ENCODE measurements around the gene CDC42BPB.

The CDC42BPB gene

DNA sequence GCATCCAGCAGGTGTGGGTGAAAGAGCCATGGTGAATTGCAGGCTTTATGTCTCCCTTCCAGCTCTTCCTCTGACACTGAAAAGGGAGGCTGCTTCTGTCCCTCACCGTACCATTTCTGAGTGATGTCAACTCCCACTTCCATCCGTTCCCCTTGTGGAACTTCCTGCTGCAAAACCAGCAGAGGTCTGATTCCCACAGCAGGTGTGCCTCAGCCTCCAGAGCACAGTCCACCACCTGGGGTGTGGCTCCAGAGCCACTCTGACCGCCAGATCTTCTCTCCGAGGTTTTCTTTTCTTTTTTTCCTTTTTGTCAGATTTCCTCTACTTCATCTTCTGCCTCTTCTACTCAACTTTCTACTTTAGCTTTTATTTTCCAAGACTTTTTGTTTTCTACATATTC lies 62.7 kb downstream of the CDC42BPB start:
- Histone ChIP-seq H3K27me3 (ENCODE audit: insufficient read depth, low read length) (no peaks in the 10 kb centered on the region), H2AFZ (ENCODE audit: low read depth, low read length) (no peak overlapping the region), H3K4me3 (ENCODE audit: low read length) (no peak overlapping the region), H3K4me1 (ENCODE audit: insufficient read depth, low read length) (no peaks in the 10 kb centered on the region), H3K36me3 (ENCODE audit: insufficient read depth, low read length) (peaks cover 67% of the 10 kb centered on the region), H3K9me3 (ENCODE audit: low read length) (peaks cover 11% of the 10 kb centered on the region)

DNA sequence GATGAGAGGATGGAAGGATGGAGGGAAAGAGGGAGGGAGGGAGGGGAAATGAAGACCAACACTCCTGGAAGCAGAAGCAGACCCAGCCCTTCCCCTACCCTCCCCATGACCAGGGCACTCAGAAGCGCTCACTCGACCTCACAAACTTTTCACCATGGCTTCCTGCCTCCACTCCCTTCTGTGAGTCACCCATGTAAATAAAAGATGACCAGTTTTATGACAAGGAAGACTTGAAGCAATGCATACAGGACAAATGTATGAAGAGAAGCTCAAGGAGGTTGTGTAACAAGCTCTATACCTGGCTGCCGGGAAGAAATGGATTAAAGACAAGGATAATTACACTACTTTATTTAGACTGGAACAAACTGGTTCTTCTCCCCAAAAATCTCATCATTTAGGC lies 63.8 kb downstream of the CDC42BPB start:
- no peaks in the 10 kb centered on the region for H3K27me3 ChIP-seq (ENCODE audit: insufficient read depth, low read length)
- peaks cover 14% of the 10 kb centered on the region for H3K9me3 ChIP-seq (ENCODE audit: low read length)
- no peak overlapping the region for H3K4me3 ChIP-seq (ENCODE audit: low read length)
- H3K4me1 ChIP-seq (ENCODE audit: insufficient read depth, low read length), result no peaks in the 10 kb centered on the region
- H3K36me3 ChIP-seq (ENCODE audit: insufficient read depth, low read length), result peaks cover 63% of the 10 kb centered on the region
- H2AFZ ChIP-seq (ENCODE audit: low read depth, low read length), result no peak overlapping the region

DNA sequence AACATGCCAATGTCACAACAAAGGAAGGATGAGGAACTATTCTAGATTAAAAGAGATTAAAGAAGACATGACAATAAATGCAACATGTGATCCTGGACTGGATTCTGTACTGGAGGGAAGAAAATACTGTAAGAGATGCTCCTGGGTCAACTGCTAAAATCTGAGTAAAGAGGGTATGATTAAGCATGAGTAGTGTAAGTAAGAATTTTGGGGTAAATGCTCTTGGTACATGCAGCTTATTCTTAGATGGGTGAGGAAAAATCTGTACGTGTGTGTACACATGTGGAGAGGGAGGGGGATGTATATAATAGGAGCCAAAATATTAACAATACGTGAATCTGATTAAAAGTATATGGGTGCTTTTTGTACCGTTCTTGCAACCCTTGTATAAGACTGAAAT lies 66.0 kb downstream of the CDC42BPB start:
- H2AFZ ChIP-seq (ENCODE audit: low read depth, low read length), result no peak overlapping the region
- peaks cover 65% of the 10 kb centered on the region for H3K36me3 ChIP-seq (ENCODE audit: insufficient read depth, low read length)
- H3K4me3 ChIP-seq (ENCODE audit: low read length), result no peak overlapping the region
- peaks cover 16% of the 10 kb centered on the region for H3K9me3 ChIP-seq (ENCODE audit: low read length)
- no peaks in the 10 kb centered on the region for H3K4me1 ChIP-seq (ENCODE audit: insufficient read depth, low read length)
- no peaks in the 10 kb centered on the region for H3K27me3 ChIP-seq (ENCODE audit: insufficient read depth, low read length)

DNA sequence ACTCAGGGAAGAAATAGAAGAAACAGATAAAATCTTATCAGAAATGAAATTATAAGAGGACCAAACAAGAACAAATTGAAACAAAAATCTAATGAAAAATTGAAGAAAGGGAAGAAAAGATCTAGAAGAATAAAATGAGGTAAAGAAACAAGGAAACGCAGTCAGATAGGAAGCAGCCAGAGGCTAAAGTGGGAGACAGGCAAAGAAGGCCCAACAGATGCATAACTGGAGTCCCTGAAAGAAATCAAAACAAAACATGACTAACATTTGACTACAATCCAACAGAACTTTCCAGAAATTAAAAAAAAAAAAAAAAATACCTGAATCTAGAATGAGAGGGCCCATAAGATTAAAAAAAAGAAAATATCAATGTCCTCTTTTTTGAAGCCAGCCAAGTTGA lies 69.3 kb downstream of the CDC42BPB start:
- Histone ChIP-seq H3K4me3 (ENCODE audit: low read length) (no peak overlapping the region), H3K9me3 (ENCODE audit: low read length) (peaks cover 16% of the 10 kb centered on the region), H3K27me3 (ENCODE audit: insufficient read depth, low read length) (no peaks in the 10 kb centered on the region), H2AFZ (ENCODE audit: low read depth, low read length) (no peak overlapping the region), H3K4me1 (ENCODE audit: insufficient read depth, low read length) (no peaks in the 10 kb centered on the region), H3K36me3 (ENCODE audit: insufficient read depth, low read length) (peaks cover 63% of the 10 kb centered on the region)

DNA sequence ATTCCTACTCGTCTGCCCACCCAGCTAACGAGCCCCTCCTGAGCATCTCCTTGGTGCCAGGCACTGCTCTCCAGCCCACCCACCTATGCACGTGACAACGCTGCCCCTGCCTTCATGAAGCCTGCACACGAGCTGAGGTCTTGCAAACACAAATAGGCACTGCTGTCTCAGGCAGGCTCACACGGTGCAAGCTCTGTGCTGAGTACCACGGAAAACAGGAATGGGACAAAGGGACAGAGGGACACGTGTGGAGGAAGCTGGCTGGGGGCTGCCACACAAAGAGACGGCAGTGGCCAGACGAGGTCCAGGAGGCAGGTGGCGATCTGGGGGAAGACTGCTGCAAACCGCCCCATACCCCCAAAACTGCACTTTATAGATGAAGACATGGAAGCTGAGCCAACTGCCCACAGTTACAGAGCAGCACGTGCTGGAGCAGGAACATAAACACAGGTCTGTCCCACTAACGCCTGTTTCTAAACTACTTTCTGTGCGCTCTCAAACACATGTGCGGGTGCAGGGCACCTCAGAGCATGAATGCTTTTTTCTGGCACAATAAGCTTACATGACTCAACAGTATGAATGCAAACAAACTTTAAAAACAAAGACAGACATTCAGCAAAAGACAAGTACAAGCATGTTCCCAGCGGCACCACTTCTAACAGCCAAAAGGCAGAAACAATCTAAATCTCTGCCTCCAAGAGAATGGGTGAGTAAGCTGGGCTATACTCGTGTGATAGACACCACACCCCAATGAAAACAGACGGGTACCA lies 70.4 kb downstream of the CDC42BPB start:
- Histone ChIP-seq H2AFZ (ENCODE audit: low read depth, low read length) (no peak overlapping the region), H3K4me3 (ENCODE audit: low read length) (no peak overlapping the region), H3K9me3 (ENCODE audit: low read length) (peaks cover 16% of the 10 kb centered on the region), H3K36me3 (ENCODE audit: insufficient read depth, low read length) (peaks cover 61% of the 10 kb centered on the region), H3K27me3 (ENCODE audit: insufficient read depth, low read length) (no peaks in the 10 kb centered on the region), H3K4me1 (ENCODE audit: insufficient read depth, low read length) (no peaks in the 10 kb centered on the region)

DNA sequence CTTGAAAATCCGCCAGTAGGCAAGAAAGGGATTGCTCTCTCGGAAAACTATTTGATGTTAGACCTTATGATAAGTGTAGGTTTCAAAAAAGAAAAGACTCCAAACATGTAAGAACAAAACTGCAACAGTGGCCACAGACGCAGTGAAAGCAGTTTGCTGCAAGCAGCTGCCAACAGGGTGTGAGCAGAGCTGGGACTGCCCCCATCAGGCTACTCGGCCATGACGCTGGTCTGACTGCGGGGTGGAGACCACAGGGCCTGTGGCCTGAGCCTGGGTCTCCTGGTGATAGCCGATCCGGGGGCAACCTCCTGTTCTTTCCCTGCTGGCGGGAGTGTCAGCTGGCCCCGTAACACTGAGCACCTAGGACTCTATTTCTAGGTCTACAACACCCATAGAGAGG lies 71.7 kb downstream of the CDC42BPB start:
- H3K4me1 ChIP-seq (ENCODE audit: insufficient read depth, low read length), result no peaks in the 10 kb centered on the region
- H3K4me3 ChIP-seq (ENCODE audit: low read length), result no peak overlapping the region
- no peaks in the 10 kb centered on the region for H3K27me3 ChIP-seq (ENCODE audit: insufficient read depth, low read length)
- H3K36me3 ChIP-seq (ENCODE audit: insufficient read depth, low read length), result peaks cover 59% of the 10 kb centered on the region
- H3K9me3 ChIP-seq (ENCODE audit: low read length), result peaks cover 10% of the 10 kb centered on the region
- H2AFZ ChIP-seq (ENCODE audit: low read depth, low read length), result no peak overlapping the region

DNA sequence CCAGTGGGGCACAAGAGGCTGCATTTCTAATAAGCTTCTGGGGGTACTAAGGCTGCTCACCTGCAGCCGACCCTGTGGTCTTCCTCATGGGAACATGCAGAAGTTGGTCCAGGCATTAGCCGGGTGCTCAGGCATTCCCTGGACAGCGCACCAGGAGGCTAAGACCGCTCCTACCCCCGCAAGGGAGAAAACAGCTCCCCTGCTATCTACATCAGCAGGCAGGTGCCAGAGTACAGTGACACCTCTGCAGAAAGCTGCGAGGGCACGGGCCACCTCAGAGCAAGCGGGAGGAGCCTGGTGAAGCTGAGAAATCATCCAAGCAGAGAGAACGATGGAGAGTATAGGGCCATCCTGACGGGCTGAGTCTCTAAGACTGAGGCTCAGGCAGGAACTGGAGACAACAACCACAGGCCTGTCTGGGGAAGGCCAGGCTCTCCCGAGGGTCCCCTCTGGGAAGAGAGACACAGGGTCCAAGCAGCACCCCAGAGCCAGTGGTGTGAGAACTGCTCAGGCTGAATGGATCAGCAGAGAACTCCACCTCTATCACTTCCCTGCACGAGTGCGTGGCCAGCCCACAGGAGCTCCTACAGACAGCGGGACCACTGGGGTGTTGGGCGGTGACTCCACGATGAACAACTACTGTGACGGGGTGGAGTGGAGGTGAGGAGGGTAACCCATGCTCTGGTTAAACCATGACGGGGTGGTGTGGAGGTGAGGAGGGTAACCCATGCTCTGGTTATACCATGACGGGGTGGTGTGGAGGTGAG lies 72.8 kb downstream of the CDC42BPB start:
- Histone ChIP-seq H3K9me3 (ENCODE audit: low read length) (peaks cover 5% of the 10 kb centered on the region), H3K27me3 (ENCODE audit: insufficient read depth, low read length) (no peaks in the 10 kb centered on the region), H3K4me1 (ENCODE audit: insufficient read depth, low read length) (no peaks in the 10 kb centered on the region), H3K4me3 (ENCODE audit: low read length) (no peak overlapping the region), H2AFZ (ENCODE audit: low read depth, low read length) (no peak overlapping the region), H3K36me3 (ENCODE audit: insufficient read depth, low read length) (peaks cover 59% of the 10 kb centered on the region)

DNA sequence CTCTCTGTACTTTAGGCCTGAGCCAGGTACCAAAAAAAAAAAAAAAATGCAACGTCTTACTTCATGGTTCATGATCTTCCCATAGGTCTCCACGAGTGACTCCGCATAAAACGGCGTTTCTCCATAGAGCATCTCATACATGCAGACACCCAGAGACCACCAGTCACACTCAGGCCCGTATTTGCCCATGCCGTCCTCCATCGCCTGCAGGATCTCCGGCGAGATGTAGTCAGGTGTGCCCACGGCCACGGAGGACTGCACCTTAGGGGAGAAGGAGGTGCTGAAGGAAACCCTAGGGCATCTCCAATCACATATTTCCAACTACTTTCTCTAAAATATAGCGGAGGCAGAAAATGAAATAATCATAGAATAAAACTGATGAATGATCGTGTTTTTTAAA lies 73.9 kb downstream of the CDC42BPB start:
- peaks cover 2% of the 10 kb centered on the region for H3K9me3 ChIP-seq (ENCODE audit: low read length)
- H3K4me1 ChIP-seq (ENCODE audit: insufficient read depth, low read length), result no peaks in the 10 kb centered on the region
- no peak overlapping the region for H2AFZ ChIP-seq (ENCODE audit: low read depth, low read length)
- H3K27me3 ChIP-seq (ENCODE audit: insufficient read depth, low read length), result no peaks in the 10 kb centered on the region
- no peak overlapping the region for H3K4me3 ChIP-seq (ENCODE audit: low read length)
- peaks cover 56% of the 10 kb centered on the region for H3K36me3 ChIP-seq (ENCODE audit: insufficient read depth, low read length)

DNA sequence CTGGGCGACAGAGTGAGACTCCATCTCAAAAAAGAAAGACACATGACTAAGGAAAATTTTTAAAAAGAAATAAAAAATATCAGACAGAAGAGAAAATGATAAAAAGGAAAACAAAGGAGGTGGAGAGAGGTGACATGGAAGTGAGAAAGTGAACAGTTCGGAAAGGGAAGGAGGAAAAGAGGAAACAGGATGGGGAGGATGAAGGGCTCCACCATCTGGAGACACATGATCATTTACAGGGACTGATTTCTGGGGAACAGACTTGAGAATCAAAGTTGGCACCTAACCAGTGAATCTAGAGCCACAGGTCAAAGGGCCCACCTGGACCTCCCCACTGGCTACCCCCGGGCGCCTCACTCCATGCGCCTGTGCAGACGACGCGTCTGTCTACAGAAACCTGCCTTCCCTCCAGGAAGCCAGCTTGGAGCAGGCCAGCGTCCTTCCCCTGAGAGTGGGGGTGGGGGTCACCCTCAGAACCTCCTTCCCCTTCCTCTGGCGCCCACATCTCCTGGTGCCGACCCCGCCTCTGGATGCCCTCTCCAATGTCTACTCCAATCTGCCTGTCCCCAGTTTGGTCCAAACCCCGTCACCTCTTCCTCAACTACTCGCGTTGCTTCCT lies 74.4 kb downstream of the CDC42BPB start:
- Histone ChIP-seq H3K27me3 (ENCODE audit: insufficient read depth, low read length) (no peaks in the 10 kb centered on the region), H3K4me3 (ENCODE audit: low read length) (no peak overlapping the region), H3K36me3 (ENCODE audit: insufficient read depth, low read length) (peaks cover 58% of the 10 kb centered on the region), H2AFZ (ENCODE audit: low read depth, low read length) (no peak overlapping the region), H3K4me1 (ENCODE audit: insufficient read depth, low read length) (no peaks in the 10 kb centered on the region), H3K9me3 (ENCODE audit: low read length) (no peaks in the 10 kb centered on the region)

DNA sequence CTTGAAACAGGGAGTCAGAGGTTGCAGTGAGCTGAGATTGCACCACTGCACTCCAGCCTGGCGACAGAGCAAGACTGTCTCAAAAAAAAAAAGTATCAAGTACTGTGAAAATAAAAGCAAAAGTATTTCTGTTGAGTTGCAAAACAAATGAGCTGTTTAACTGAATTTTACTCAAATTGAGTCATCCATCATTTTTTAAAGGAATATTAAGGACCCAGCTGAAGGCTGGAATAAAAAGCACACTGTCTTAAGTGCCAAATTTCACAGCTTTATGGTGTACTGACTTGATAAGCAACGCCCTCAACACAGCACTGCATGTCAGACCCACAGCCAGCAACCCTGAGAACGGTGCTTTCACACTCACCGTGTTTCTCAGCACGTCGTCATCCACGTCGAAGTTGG lies 76.9 kb downstream of the CDC42BPB start:
- no peak overlapping the region for H2AFZ ChIP-seq (ENCODE audit: low read depth, low read length)
- H3K4me3 ChIP-seq (ENCODE audit: low read length), result no peak overlapping the region
- no peaks in the 10 kb centered on the region for H3K9me3 ChIP-seq (ENCODE audit: low read length)
- H3K27me3 ChIP-seq (ENCODE audit: insufficient read depth, low read length), result no peaks in the 10 kb centered on the region
- peaks cover 64% of the 10 kb centered on the region for H3K36me3 ChIP-seq (ENCODE audit: insufficient read depth, low read length)
- no peaks in the 10 kb centered on the region for H3K4me1 ChIP-seq (ENCODE audit: insufficient read depth, low read length)

DNA sequence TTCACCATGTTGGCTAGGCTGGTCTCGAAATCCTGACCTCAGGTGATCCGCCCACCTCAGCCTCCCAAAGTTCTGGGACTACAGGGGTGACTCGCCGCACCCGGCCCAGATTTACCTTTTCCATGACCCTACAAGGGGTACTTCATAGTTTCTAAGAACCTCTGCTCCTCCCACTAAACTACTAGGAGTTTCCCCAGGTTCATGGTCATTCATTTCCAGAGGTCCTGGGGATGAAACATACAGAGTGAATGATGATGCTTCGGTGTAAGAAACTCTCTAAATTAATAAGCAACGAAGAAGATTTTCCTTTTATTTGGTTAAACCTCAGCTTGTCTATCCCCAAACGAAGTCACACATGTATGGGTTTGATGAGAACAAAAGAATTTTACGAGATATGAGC lies 77.9 kb downstream of the CDC42BPB start:
- no peaks in the 10 kb centered on the region for H3K4me1 ChIP-seq (ENCODE audit: insufficient read depth, low read length)
- H2AFZ ChIP-seq (ENCODE audit: low read depth, low read length), result no peak overlapping the region
- H3K4me3 ChIP-seq (ENCODE audit: low read length), result no peak overlapping the region
- peaks cover 58% of the 10 kb centered on the region for H3K36me3 ChIP-seq (ENCODE audit: insufficient read depth, low read length)
- H3K9me3 ChIP-seq (ENCODE audit: low read length), result no peaks in the 10 kb centered on the region
- H3K27me3 ChIP-seq (ENCODE audit: insufficient read depth, low read length), result no peaks in the 10 kb centered on the region

DNA sequence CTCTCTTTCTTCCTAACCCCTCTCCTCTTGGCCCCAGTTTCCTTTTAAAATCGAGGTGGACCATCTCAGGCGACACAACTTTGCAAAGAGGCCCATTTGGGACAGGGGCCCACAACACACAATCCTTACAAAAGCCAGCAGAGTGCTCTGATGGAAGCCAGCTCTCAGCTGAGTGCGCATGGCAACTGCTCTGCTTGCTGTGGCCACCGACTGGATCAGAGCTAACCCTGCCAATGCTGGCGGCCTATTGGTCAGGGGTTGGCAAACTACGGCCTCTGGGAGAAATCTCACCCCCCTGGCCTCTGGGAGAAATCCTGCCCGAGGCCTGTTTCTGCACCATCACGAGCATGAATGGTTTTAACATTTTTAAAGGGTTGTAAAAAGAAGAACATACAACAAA lies 79.9 kb downstream of the CDC42BPB start:
- no peak overlapping the region for H2AFZ ChIP-seq (ENCODE audit: low read depth, low read length)
- H3K9me3 ChIP-seq (ENCODE audit: low read length), result no peaks in the 10 kb centered on the region
- no peak overlapping the region for H3K4me3 ChIP-seq (ENCODE audit: low read length)
- H3K4me1 ChIP-seq (ENCODE audit: insufficient read depth, low read length), result no peaks in the 10 kb centered on the region
- no peaks in the 10 kb centered on the region for H3K27me3 ChIP-seq (ENCODE audit: insufficient read depth, low read length)
- peaks cover 67% of the 10 kb centered on the region for H3K36me3 ChIP-seq (ENCODE audit: insufficient read depth, low read length)

DNA sequence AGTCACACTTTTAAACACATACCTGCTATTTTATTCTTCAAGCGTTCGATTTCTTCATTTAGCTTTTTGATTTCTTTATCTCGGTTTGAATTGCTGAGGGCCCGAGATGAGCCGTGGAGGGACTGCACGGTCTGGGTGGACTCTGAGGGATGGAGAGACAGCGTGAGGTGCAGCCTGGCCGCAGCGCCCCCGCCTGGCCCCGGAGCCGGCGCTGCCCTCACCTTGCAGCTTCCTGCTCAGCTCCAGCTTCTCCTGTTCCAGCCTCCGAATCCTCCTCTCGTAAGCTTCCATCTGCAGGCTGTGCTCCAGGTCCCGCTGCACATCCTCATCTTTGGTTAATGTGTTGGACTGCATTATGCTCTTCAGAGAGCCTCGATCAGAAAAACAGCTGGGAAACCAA lies 81.7 kb downstream of the CDC42BPB start:
- Histone ChIP-seq H3K4me3 (ENCODE audit: low read length) (no peak overlapping the region), H2AFZ (ENCODE audit: low read depth, low read length) (no peak overlapping the region), H3K9me3 (ENCODE audit: low read length) (no peaks in the 10 kb centered on the region), H3K4me1 (ENCODE audit: insufficient read depth, low read length) (no peaks in the 10 kb centered on the region), H3K27me3 (ENCODE audit: insufficient read depth, low read length) (no peaks in the 10 kb centered on the region), H3K36me3 (ENCODE audit: insufficient read depth, low read length) (peaks cover 70% of the 10 kb centered on the region)
